HCT116 (cell line): ENCODE measurements around the gene FAP. TPM values are rescaled to one million over a fixed set of nuclear protein-coding genes. Genes with fewer than 3 reads are reported as not detected.

ENCODE experiments used
- ATAC-seq: fragments of 200-7000 bp; cut with Tn5 transposase; 2 replicates; pipeline ENCODE4 v1.9.1; 2020; ENCODE audit warnings: mild to moderate bottlenecking, moderate library complexity
- BruUV-seq: library from RNA; stranded (reverse); fragments of 400-500 nt; replicated peaks from 2 replicates; lab custom pipeline; 2021; lab: Mats Ljungman, UMichigan
- CTCF ChIA-PET: fragments of 300-600 bp; sonication (Branson Sonifier 250); formaldehyde crosslinking; loops from one replicate; lab custom pipeline; 2021; ENCODE audit warnings: antibody characterized with exemption; lab: Charles Lee
- POLR2A ChIA-PET: fragments of 300-600, 350-600 bp; sonication (Branson Sonifier 250); formaldehyde crosslinking; loops from one replicate; lab custom pipeline; 2021; ENCODE audit warnings: antibody characterized with exemption; lab: Charles Lee
- RAD21 ChIA-PET, 2 experiments: fragments of 300-600 bp; sonication (Branson Sonifier 250); formaldehyde crosslinking; loops; one replicate each; lab custom pipeline; 2023; ENCODE audit warnings: low total read pairs in 2 of 2; ENCODE audit not compliant: uncharacterized antibody in 2 of 2, unreplicated experiment in 2 of 2, low non-redundant PET in 1 of 2; lab: Charles Lee
- DNase-seq: peaks from one replicate; pipeline ENCODE4 v3.0.0-alpha.2; 2010; ENCODE audit warnings: low read depth, low spot score
- H2AFZ ChIP-seq: fragments of 200-600 bp; shearing (Covaris generic), sonication (generic); 2 replicates; pipeline ENCODE4 v1.6.1; 2017; ENCODE audit warnings: low read depth, mixed run types, mixed read lengths, antibody characterized with exemption, low read length; ENCODE audit not compliant: poor library complexity, severe bottlenecking
- H3K27ac ChIP-seq: 2 replicates; pipeline ENCODE4 v1.5.1; 2012; ENCODE audit warnings: low read depth, low read length
- H3K27me3 ChIP-seq: fragments of 200-600 bp; sonication (generic); 2 replicates; pipeline ENCODE4 v1.6.1; 2016; ENCODE audit warnings: mixed run types, low read length, mixed read lengths; ENCODE audit not compliant: insufficient read depth
- H3K36me3 ChIP-seq, 2 experiments: fragments of 200-500 bp in 1 of 2; fragments of 200-600 bp in 1 of 2; sonication (Bioruptor generic) in 1 of 2; sonication (generic) in 1 of 2; 2 replicates each; pipeline versions ENCODE4 v1.5.1 to v1.6.1; 2014 to 2016; ENCODE audit warnings: low read length in 2 of 2, inconsistent platforms in 1 of 2, mixed read lengths in 1 of 2, mixed run types in 1 of 2; ENCODE audit not compliant: insufficient read depth in 2 of 2, control insufficient read depth in 1 of 2
- H3K4me1 ChIP-seq, 2 experiments: fragments of 200-600 bp in 1 of 2; sonication (generic) in 1 of 2; 2 replicates each; pipeline versions ENCODE4 v1.5.1 to v1.6.1; 2012 to 2017; ENCODE audit warnings: low read length in 2 of 2, inconsistent platforms in 1 of 2, mild to moderate bottlenecking in 1 of 2, mixed read lengths in 1 of 2, mixed run types in 1 of 2, moderate library complexity in 1 of 2; ENCODE audit not compliant: insufficient read depth in 2 of 2, control insufficient read depth in 1 of 2
- H3K4me2 ChIP-seq: fragments of 200-600 bp; sonication (generic); 2 replicates; pipeline ENCODE4 v1.6.1; 2017; ENCODE audit warnings: mixed run types, low read length, mixed read lengths
- H3K4me3 ChIP-seq, 2 experiments: fragments of 200-600 bp in 1 of 2; sonication (generic) in 1 of 2; replicated peaks in 1 of 2; 2 replicates each; pipeline ENCODE4 v1.5.1; 2011 to 2016; ENCODE audit warnings: low read length in 2 of 2, control low read depth in 1 of 2, low read depth in 1 of 2, mild to moderate bottlenecking in 1 of 2, mixed read lengths in 1 of 2, mixed run types in 1 of 2
- H3K79me2 ChIP-seq: fragments of 200-600 bp; sonication (generic); 2 replicates; pipeline ENCODE4 v1.6.1; 2017; ENCODE audit warnings: mild to moderate bottlenecking, mixed run types, low read length, moderate library complexity, mixed read lengths; ENCODE audit not compliant: insufficient read depth
- H3K9ac ChIP-seq: fragments of 200-600 bp; sonication (generic); 2 replicates; pipeline ENCODE4 v1.6.1; 2016; ENCODE audit warnings: low read length, mixed read lengths
- H3K9me2 ChIP-seq: fragments of 200-600 bp; sonication (generic), shearing (Covaris generic); 2 replicates; pipeline ENCODE4 v1.6.1; 2017; ENCODE audit warnings: mixed run types, mild to moderate bottlenecking, moderate library complexity; ENCODE audit not compliant: insufficient read depth
- H3K9me3 ChIP-seq, 2 experiments: fragments of 200-500 bp in 1 of 2; fragments of 200-600 bp in 1 of 2; sonication (Bioruptor generic) in 1 of 2; sonication (generic) in 1 of 2; 2 replicates each; pipeline ENCODE4 v1.6.1; 2014 to 2017; ENCODE audit warnings: low read length in 2 of 2, mixed read lengths in 2 of 2, inconsistent platforms in 1 of 2, low read depth in 1 of 2, mild to moderate bottlenecking in 1 of 2, mixed run types in 1 of 2, moderate library complexity in 1 of 2; ENCODE audit not compliant: control insufficient read depth in 1 of 2, insufficient read depth in 1 of 2
- H4K20me1 ChIP-seq: fragments of 200-600 bp; sonication (generic), shearing (Covaris generic); 2 replicates; pipeline ENCODE4 v1.6.1; 2017; ENCODE audit warnings: mixed run types, mild to moderate bottlenecking, moderate library complexity; ENCODE audit not compliant: insufficient read depth
- CEBPB ChIP-seq: IDR thresholded peaks from 2 replicates; pipeline ENCODE4 v1.6.1; 2012; ENCODE audit warnings: low read depth
- CTCF ChIP-seq, 3 experiments: fragments of 200-600 bp in 1 of 3; sonication (generic) in 1 of 3; IDR thresholded peaks in 2 of 3; conservative IDR thresholded peaks in 1 of 3; 2 replicates each; pipeline ENCODE4 v1.5.1; 2012 to 2017; ENCODE audit warnings: low read depth in 2 of 3, low read length in 2 of 3, antibody characterized with exemption in 1 of 3, borderline replicate concordance in 1 of 3, control low read depth in 1 of 3, mild to moderate bottlenecking in 1 of 3, mixed read lengths in 1 of 3, mixed run types in 1 of 3, moderate library complexity in 1 of 3; ENCODE audit not compliant: insufficient read depth in 1 of 3
- EZH2 ChIP-seq: fragments of 200-600 bp; sonication (generic); IDR thresholded peaks from 2 replicates; pipeline ENCODE4 v1.6.1; 2017; ENCODE audit warnings: antibody characterized with exemption, mixed run types
- JUND ChIP-seq: IDR thresholded peaks from 2 replicates; pipeline ENCODE4 v1.6.1; 2012
- MAX ChIP-seq: IDR thresholded peaks from 2 replicates; pipeline ENCODE4 v1.6.1; 2012
- POLR2A ChIP-seq: IDR thresholded peaks from 2 replicates; pipeline ENCODE4 v1.7.0; 2011; ENCODE audit warnings: borderline replicate concordance; ENCODE audit not compliant: insufficient read depth, insufficient read length; ENCODE audit errors: extremely low read depth
- POLR2AphosphoS5 ChIP-seq: IDR thresholded peaks from 2 replicates; pipeline ENCODE4 v1.6.1; 2011; ENCODE audit warnings: mild to moderate bottlenecking, low read depth, low read length, moderate library complexity
- SP1 ChIP-seq: IDR thresholded peaks from 2 replicates; pipeline ENCODE4 v1.6.1; 2012; ENCODE audit warnings: low read depth
- ZFX ChIP-seq: fragments of 450-650 bp; IDR thresholded peaks from 2 replicates; pipeline ENCODE4 v1.6.1; 2017
- ZNF274 ChIP-seq: fragments of 200-500 bp; sonication (Bioruptor generic); IDR thresholded peaks from 2 replicates; pipeline ENCODE4 v1.6.1; 2014; ENCODE audit warnings: mild to moderate bottlenecking, low read depth, low read length, inconsistent platforms
- intact Hi-C: fragments of 100-400 bp; cut with micrococcal nuclease; formaldehyde crosslinking; loops from 2 replicates; pipeline ENCODE4 v1.10.0; 2022
- total RNA-seq: library from RNA; stranded (reverse); gene quantifications from one replicate; pipeline ENCODE4 v1.2.1, GENCODE V29; 2021; ENCODE audit not compliant: unreplicated experiment
- TF ChIP-seq, protein P1 (sequence below): IDR thresholded peaks from 2 replicates; pipeline ENCODE4 v1.6.1; 2012; ENCODE audit warnings: low read depth
- TF ChIP-seq, protein P2 (sequence below): IDR thresholded peaks from 2 replicates; pipeline ENCODE4 v1.6.1; 2011; ENCODE audit warnings: mild to moderate bottlenecking, low read length, moderate library complexity; ENCODE audit not compliant: insufficient replicate concordance; ENCODE audit errors: extremely low read depth

Gene FAP
- total RNA-seq, 1 experiment from 2014 or later, result not detected

DNA sequence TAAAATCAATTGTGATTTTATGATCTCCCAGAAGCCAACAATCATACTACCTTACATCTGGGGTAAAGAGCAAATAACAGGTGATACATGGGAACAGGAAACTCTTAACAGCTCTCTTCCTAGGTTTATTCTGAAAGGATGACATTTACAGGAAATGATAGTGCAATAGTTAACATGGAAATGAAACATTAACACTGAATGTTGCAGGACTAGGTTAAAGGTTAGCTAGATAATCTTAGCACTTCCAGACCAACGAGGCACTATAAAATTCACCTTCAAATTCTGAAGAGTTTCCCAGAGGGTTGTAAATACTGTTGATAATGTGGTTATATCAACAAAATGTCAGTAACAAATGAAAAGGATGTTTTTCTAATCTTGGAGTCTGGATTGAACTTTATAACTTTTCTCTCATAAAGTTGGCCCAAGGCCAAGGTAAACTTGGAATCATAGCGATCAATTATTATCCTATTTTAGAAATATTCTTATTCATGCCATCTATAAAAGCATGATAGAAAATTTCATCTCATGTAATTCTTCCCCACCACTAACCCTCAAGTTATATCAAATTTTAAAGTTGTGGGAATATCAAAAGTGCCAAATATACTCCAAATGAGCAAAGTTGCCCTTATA, 58.3 kb downstream of the FAP start (continued):
- TF ChIP-seq SP1, result no peak
- TF ChIP-seq CEBPB, result no peak
- TF ChIP-seq, protein P1, sequence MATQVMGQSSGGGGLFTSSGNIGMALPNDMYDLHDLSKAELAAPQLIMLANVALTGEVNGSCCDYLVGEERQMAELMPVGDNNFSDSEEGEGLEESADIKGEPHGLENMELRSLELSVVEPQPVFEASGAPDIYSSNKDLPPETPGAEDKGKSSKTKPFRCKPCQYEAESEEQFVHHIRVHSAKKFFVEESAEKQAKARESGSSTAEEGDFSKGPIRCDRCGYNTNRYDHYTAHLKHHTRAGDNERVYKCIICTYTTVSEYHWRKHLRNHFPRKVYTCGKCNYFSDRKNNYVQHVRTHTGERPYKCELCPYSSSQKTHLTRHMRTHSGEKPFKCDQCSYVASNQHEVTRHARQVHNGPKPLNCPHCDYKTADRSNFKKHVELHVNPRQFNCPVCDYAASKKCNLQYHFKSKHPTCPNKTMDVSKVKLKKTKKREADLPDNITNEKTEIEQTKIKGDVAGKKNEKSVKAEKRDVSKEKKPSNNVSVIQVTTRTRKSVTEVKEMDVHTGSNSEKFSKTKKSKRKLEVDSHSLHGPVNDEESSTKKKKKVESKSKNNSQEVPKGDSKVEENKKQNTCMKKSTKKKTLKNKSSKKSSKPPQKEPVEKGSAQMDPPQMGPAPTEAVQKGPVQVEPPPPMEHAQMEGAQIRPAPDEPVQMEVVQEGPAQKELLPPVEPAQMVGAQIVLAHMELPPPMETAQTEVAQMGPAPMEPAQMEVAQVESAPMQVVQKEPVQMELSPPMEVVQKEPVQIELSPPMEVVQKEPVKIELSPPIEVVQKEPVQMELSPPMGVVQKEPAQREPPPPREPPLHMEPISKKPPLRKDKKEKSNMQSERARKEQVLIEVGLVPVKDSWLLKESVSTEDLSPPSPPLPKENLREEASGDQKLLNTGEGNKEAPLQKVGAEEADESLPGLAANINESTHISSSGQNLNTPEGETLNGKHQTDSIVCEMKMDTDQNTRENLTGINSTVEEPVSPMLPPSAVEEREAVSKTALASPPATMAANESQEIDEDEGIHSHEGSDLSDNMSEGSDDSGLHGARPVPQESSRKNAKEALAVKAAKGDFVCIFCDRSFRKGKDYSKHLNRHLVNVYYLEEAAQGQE, result no peak
- TF ChIP-seq POLR2AphosphoS5, result no peak

GRCh38 chr2:162184359-162184758, 58.9 kb downstream of the FAP start:
- H3K36me3 ChIP-seq, result no peaks in the 10 kb centered on the region
- no peaks in the 10 kb centered on the region for H3K9me2 ChIP-seq
- no peak overlapping the region for H2AFZ ChIP-seq
- ATAC-seq (no peak), DNase-seq (no peak)
- CTCF ChIA-PET, result no interaction called here
- no peaks in the 10 kb centered on the region for H3K4me1 ChIP-seq
- H3K9me3 ChIP-seq, result no peaks in the 10 kb centered on the region
- H4K20me1 ChIP-seq, result no peaks in the 10 kb centered on the region
- no peaks in the 10 kb centered on the region for H3K27me3 ChIP-seq
- TF ChIP-seq, protein P1, result no peak
- TF ChIP-seq POLR2AphosphoS5, result no peak
- no peak for TF ChIP-seq SP1
- TF ChIP-seq, protein P2, sequence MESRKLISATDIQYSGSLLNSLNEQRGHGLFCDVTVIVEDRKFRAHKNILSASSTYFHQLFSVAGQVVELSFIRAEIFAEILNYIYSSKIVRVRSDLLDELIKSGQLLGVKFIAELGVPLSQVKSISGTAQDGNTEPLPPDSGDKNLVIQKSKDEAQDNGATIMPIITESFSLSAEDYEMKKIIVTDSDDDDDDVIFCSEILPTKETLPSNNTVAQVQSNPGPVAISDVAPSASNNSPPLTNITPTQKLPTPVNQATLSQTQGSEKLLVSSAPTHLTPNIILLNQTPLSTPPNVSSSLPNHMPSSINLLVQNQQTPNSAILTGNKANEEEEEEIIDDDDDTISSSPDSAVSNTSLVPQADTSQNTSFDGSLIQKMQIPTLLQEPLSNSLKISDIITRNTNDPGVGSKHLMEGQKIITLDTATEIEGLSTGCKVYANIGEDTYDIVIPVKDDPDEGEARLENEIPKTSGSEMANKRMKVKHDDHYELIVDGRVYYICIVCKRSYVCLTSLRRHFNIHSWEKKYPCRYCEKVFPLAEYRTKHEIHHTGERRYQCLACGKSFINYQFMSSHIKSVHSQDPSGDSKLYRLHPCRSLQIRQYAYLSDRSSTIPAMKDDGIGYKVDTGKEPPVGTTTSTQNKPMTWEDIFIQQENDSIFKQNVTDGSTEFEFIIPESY, result no peak
- no peak for TF ChIP-seq EZH2
- TF ChIP-seq ZNF274, result no peak
- no peak for TF ChIP-seq ZFX
- TF ChIP-seq CTCF (IDR thresholded peaks at IDR 0.05 in 2 of 3, conservative IDR thresholded peaks at IDR 0.05 in 1 of 3; ENCODE audit: borderline replicate concordance in 1 of 3, insufficient read depth in 1 of 3, low read depth in 2 of 3, low read length in 2 of 3), result no peak
- no peak for TF ChIP-seq POLR2A
- TF ChIP-seq CEBPB, result no peak
- no peak for TF ChIP-seq JUND
- TF ChIP-seq MAX, result no peak
- intact Hi-C loops, result no loop called here
- H3K4me2 ChIP-seq, result no peak overlapping the region
- H3K4me3 ChIP-seq, result no peak overlapping the region
- no TSS peak for BruUV-seq
- no peak overlapping the region for H3K9ac ChIP-seq
- RAD21 ChIA-PET, result no interaction called here
- POLR2A ChIA-PET, result no interaction called here
- H3K27ac ChIP-seq, result no peak overlapping the region
- no peaks in the 10 kb centered on the region for H3K79me2 ChIP-seq
